GM19025 (cell line): ENCODE data around the gene EPHA7.

Source experiments
- ATAC-seq: cut with Tn5 transposase; IDR thresholded peaks from one replicate; pipeline ENCODE4 v1.9.1; 2021; ENCODE audit warnings: mild to moderate bottlenecking, low read depth, moderate library complexity; ENCODE audit not compliant: unreplicated experiment

The EPHA7 gene

GRCh38 chr6:93419304-93420162 lies at the start of gene EPHA7:
Gene EPHA7, minus strand, starts transcription at chr6:93419559. Its CDS starts 218 bp downstream, at chr6:93419341.
- peak; percentile 97 for ATAC-seq

GRCh38 chr6:93468291-93468690 lies 48.9 kb upstream of the EPHA7 start:
- no peak for ATAC-seq

GRCh38 chr6:93454533-93454932 lies 35.2 kb upstream of the EPHA7 start:
- ATAC-seq: no peak

GRCh38 chr6:93453956-93454355 lies 34.6 kb upstream of the EPHA7 start:
- ATAC-seq: peak; percentile 66

- no peak for ATAC-seq
Observed at GRCh38 chr6:93447874-93448273, 28.5 kb upstream of the EPHA7 start.

GRCh38 chr6:93437491-93437890 lies 18.1 kb upstream of the EPHA7 start:
- no peak for ATAC-seq

GRCh38 chr6:93433592-93433991 lies 14.2 kb upstream of the EPHA7 start:
- ATAC-seq: no peak

GRCh38 chr6:93424303-93425064 lies 5.1 kb upstream of the EPHA7 start:
- no peak for ATAC-seq

GRCh38 chr6:93423542-93423941 lies 4.2 kb upstream of the EPHA7 start:
- ATAC-seq: no peak

GRCh38 chr6:93420163-93420795 lies 920 bp upstream of the EPHA7 start:
- ATAC-seq: no peak

- ATAC-seq: no peak
Observed at GRCh38 chr6:93418408-93419303, 703 bp downstream of the EPHA7 start.

GRCh38 chr6:93418033-93418407 lies 1.3 kb downstream of the EPHA7 start:
- no peak for ATAC-seq

GRCh38 chr6:93417421-93418013 lies 1.8 kb downstream of the EPHA7 start:
- no peak for ATAC-seq

GRCh38 chr6:93416571-93417420 lies 2.6 kb downstream of the EPHA7 start:
- no peak for ATAC-seq

- no peak for ATAC-seq
Observed at GRCh38 chr6:93413190-93413589, 6.2 kb downstream of the EPHA7 start.

GRCh38 chr6:93412452-93412851 lies 6.9 kb downstream of the EPHA7 start:
- ATAC-seq: no peak

- ATAC-seq: no peak
Observed at GRCh38 chr6:93407186-93407585, 12.2 kb downstream of the EPHA7 start.

GRCh38 chr6:93403390-93403789 lies 16.0 kb downstream of the EPHA7 start:
- ATAC-seq: no peak

- ATAC-seq: no peak
Observed at GRCh38 chr6:93398723-93399122, 20.6 kb downstream of the EPHA7 start.
